PFSK-1 (cell line): ENCODE results near the gene NIPBL.

Experiments
- POLR2AphosphoS5 ChIP-seq: IDR thresholded peaks from 2 replicates; pipeline ENCODE4 v1.6.1; 2012; ENCODE audit warnings: low read depth, mild to moderate bottlenecking, control low read depth, low read length, moderate library complexity
- REST ChIP-seq, 2 experiments: IDR thresholded peaks; 2 replicates each; pipeline versions ENCODE4 v1.6.1 to v1.8.0; 2011 to 2012; ENCODE audit warnings: low read depth in 2 of 2, low read length in 2 of 2, control low read depth in 1 of 2, inconsistent platforms in 1 of 2, mild to moderate bottlenecking in 1 of 2, moderate library complexity in 1 of 2; ENCODE audit not compliant: insufficient read depth in 1 of 2
- SIN3A ChIP-seq: IDR thresholded peaks from 2 replicates; pipeline ENCODE4 v1.6.1; 2012; ENCODE audit warnings: mild to moderate bottlenecking, low read length, moderate library complexity, borderline replicate concordance; ENCODE audit not compliant: insufficient read depth
- TAF1 ChIP-seq: IDR thresholded peaks from 2 replicates; pipeline ENCODE4 v1.6.1; 2012; ENCODE audit warnings: low read length, control low read depth, borderline replicate concordance; ENCODE audit not compliant: insufficient read depth

DNA sequence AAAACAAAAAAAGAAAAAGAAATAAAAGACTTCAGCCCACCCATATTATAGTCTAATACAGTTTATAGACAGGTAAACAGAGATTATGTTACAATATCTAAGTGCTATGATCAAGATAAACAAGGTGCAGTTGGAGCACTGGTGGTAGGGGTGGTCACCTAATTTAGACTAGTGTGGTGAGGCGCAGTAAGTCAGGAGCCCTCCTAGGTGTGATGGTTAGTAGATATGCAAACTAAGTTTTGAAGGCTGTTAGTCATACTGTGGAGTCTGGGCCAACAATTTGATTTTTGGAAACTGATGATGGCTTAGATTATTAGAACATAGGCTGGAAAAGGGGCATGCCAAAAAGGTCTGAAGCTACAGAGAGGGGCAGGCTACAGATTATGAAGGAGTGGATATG, 14.7 kb downstream of the NIPBL start:
- no peak for TF ChIP-seq POLR2AphosphoS5
- TF ChIP-seq REST (IDR thresholded peaks at IDR 0.05; ENCODE audit: insufficient read depth in 1 of 2, low read depth in 2 of 2, low read length in 2 of 2), result no peak
- no peak for TF ChIP-seq TAF1
- TF ChIP-seq SIN3A, result no peak
